Measurements from ENCODE around the gene XRCC6. TPM values are rescaled to one million over a fixed set of nuclear protein-coding genes. Genes with fewer than 3 reads are reported as not detected.
"Not testable (repeated sequence)": the region's sequence is repeated elsewhere in the genome, so short reads cannot be mapped to it uniquely, and the experiment has no call there.

XRCC6 gene
- total and polyA plus RNA-seq, 2 of the 13 experiments (the other 11 are each of a cell fraction or from before 2014, with no cell fraction given) = 124 to 625 TPM

- H4K20me1 ChIP-seq (ENCODE audit: insufficient read depth, low read length); H3K9ac ChIP-seq (ENCODE audit: insufficient read depth, low read depth, low read length); FAIRE-seq; H3K4me2 ChIP-seq (ENCODE audit: low read depth, low read length); intact Hi-C loops (cut with micrococcal nuclease; ENCODE audit: unreplicated experiment); DNase-seq (ENCODE audit: low spot score); CTCF ChIA-PET (ENCODE audit: low intra/inter-chr PET ratio, low total read pairs); H3K4me3 ChIP-seq (replicated peaks in 1 of 3; ENCODE audit: insufficient read depth in 1 of 3, low read depth in 2 of 3, low read length in 3 of 3); H3K27me3 ChIP-seq (ENCODE audit: control insufficient read depth in 1 of 2, insufficient read depth in 2 of 2, low read length in 2 of 2); H3K9me3 ChIP-seq (ENCODE audit: low read length); H2AFZ ChIP-seq (ENCODE audit: low read length); POLR2A ChIA-PET; in situ Hi-C loops (cut with HindIII; ENCODE audit: extremely low pct_ligation_motif_present, low pct_unique_long_range_greater_than_20kb); BruUV-seq (replicated peaks); H3K27ac ChIP-seq (ENCODE audit: extremely low read length, insufficient read depth, low read length); H3K4me1 ChIP-seq (ENCODE audit: insufficient read depth, low read length); ATAC-seq: not testable (repeated sequence)
- no CpG with 5 or more reads among the region's 28 CpGs for WGBS (ENCODE audit: low lambda C conversion rate)
- Histone ChIP-seq H3K79me2 (ENCODE audit: insufficient read depth, low read length) (peaks cover 20% of the 10 kb centered on the region), H3K36me3 (replicated peaks in 1 of 2; ENCODE audit: control insufficient read depth in 1 of 2, insufficient read depth in 2 of 2, low read length in 2 of 2) (peaks cover 15 to 66% of the 10 kb centered on the region in 2 experiments)
- TF ChIP-seq RBFOX2 (IDR thresholded peaks at IDR 0.05; ENCODE audit: low read depth, low read length) = 0 out of 2 replicates have a peak, but pooled peaks have one; percentile 34
Observed at GRCh38 chr22:41631115-41631514, 10.0 kb downstream of the XRCC6 start.

GRCh38 chr22:41631615-41632014, 10.5 kb downstream of the XRCC6 start:
- POLR2A ChIA-PET = interaction anchor here (2.8 kb wide), 1 partner anchor 11 kb away, joined by 15 read pairs; the partner anchor contains the start of genes DESI1 and XRCC6
- FAIRE-seq; in situ Hi-C loops (cut with HindIII; ENCODE audit: extremely low pct_ligation_motif_present, low pct_unique_long_range_greater_than_20kb); ATAC-seq; H4K20me1 ChIP-seq (ENCODE audit: insufficient read depth, low read length); H3K9me3 ChIP-seq (ENCODE audit: low read length); H3K4me3 ChIP-seq (replicated peaks in 1 of 3; ENCODE audit: insufficient read depth in 1 of 3, low read depth in 2 of 3, low read length in 3 of 3); BruUV-seq (replicated peaks); H2AFZ ChIP-seq (ENCODE audit: low read length); intact Hi-C loops (cut with micrococcal nuclease; ENCODE audit: unreplicated experiment); H3K27ac ChIP-seq (ENCODE audit: extremely low read length, insufficient read depth, low read length); H3K4me2 ChIP-seq (ENCODE audit: low read depth, low read length); H3K27me3 ChIP-seq (ENCODE audit: control insufficient read depth in 1 of 2, insufficient read depth in 2 of 2, low read length in 2 of 2); DNase-seq (ENCODE audit: low spot score); H3K9ac ChIP-seq (ENCODE audit: insufficient read depth, low read depth, low read length); H3K4me1 ChIP-seq (ENCODE audit: insufficient read depth, low read length); CTCF ChIA-PET (ENCODE audit: low intra/inter-chr PET ratio, low total read pairs): not testable (repeated sequence)
- Histone ChIP-seq H3K79me2 (ENCODE audit: insufficient read depth, low read length) (peaks cover 17% of the 10 kb centered on the region), H3K36me3 (replicated peaks in 1 of 2; ENCODE audit: control insufficient read depth in 1 of 2, insufficient read depth in 2 of 2, low read length in 2 of 2) (peaks cover 14 to 71% of the 10 kb centered on the region in 2 experiments)
- 96% methylated on average over 12 of the region's 23 CpGs for WGBS (ENCODE audit: low lambda C conversion rate)

GRCh38 chr22:41634610-41635009, 13.5 kb downstream of the XRCC6 start:
- H3K4me2 ChIP-seq (ENCODE audit: low read depth, low read length); H3K9ac ChIP-seq (ENCODE audit: insufficient read depth, low read depth, low read length); DNase-seq (ENCODE audit: low spot score); H4K20me1 ChIP-seq (ENCODE audit: insufficient read depth, low read length); H3K4me3 ChIP-seq (replicated peaks in 1 of 3; ENCODE audit: insufficient read depth in 1 of 3, low read depth in 2 of 3, low read length in 3 of 3); in situ Hi-C loops (cut with HindIII; ENCODE audit: extremely low pct_ligation_motif_present, low pct_unique_long_range_greater_than_20kb); H2AFZ ChIP-seq (ENCODE audit: low read length); H3K27ac ChIP-seq (ENCODE audit: extremely low read length, insufficient read depth, low read length); CTCF ChIA-PET (ENCODE audit: low intra/inter-chr PET ratio, low total read pairs); H3K9me3 ChIP-seq (ENCODE audit: low read length); H3K27me3 ChIP-seq (ENCODE audit: control insufficient read depth in 1 of 2, insufficient read depth in 2 of 2, low read length in 2 of 2); BruUV-seq (replicated peaks); FAIRE-seq; intact Hi-C loops (cut with micrococcal nuclease; ENCODE audit: unreplicated experiment); ATAC-seq; H3K4me1 ChIP-seq (ENCODE audit: insufficient read depth, low read length): not testable (repeated sequence)
- peaks cover 12% of the 10 kb centered on the region for H3K79me2 ChIP-seq (ENCODE audit: insufficient read depth, low read length)
- peaks cover 18 to 68% of the 10 kb centered on the region in 2 experiments for H3K36me3 ChIP-seq (replicated peaks in 1 of 2; ENCODE audit: control insufficient read depth in 1 of 2, insufficient read depth in 2 of 2, low read length in 2 of 2)
- POLR2A ChIA-PET = interaction anchor here (2.8 kb wide), 1 partner anchor 14 kb away, joined by 15 read pairs; the partner anchor contains the start of genes DESI1 and XRCC6
- 100% methylated on average over 8 of the region's 8 CpGs for WGBS (ENCODE audit: low lambda C conversion rate)
